Neutrophil (primary cell): ENCODE results near the gene MMADHC.

Experiments used
- H3K27ac ChIP-seq: fragments of 200-600 bp; sonication (generic); 2 replicates; pipeline ENCODE4 v1.5.1; 2016; ENCODE audit warnings: mild to moderate bottlenecking, moderate library complexity
- H3K27me3 ChIP-seq: fragments of 200-600 bp; sonication (generic); 2 replicates; pipeline ENCODE4 v1.6.0; 2016; ENCODE audit warnings: mild to moderate bottlenecking
- H3K36me3 ChIP-seq: fragments of 200-600 bp; sonication (generic); 2 replicates; pipeline ENCODE4 v1.5.1; 2017
- H3K4me1 ChIP-seq, 2 experiments: fragments of 200-600 bp in 1 of 2; sonication (generic) in 1 of 2; 1 replicate in 1 of 2; 2 replicates in 1 of 2; pipeline versions ENCODE4 v1.5.1 to v1.6.1; 2013 to 2016; ENCODE audit warnings: low read depth in 1 of 2, low read length in 1 of 2, mild to moderate bottlenecking in 1 of 2, moderate library complexity in 1 of 2; ENCODE audit not compliant: control insufficient read depth in 1 of 2, insufficient read depth in 1 of 2
- H3K4me3 ChIP-seq, 2 experiments: fragments of 200-600 bp in 1 of 2; sonication (generic) in 1 of 2; 1 replicate in 1 of 2; 2 replicates in 1 of 2; pipeline ENCODE4 v1.5.1; 2013 to 2016; ENCODE audit warnings: low read depth in 1 of 2, low read length in 1 of 2, mild to moderate bottlenecking in 1 of 2, moderate library complexity in 1 of 2
- H3K9me3 ChIP-seq: fragments of 200-600 bp; sonication (generic); 2 replicates; pipeline ENCODE4 v1.5.1; 2016
- CTCF ChIP-seq: fragments of 200-600 bp; sonication (generic); IDR thresholded peaks from 2 replicates; pipeline ENCODE4 v1.5.1; 2016; ENCODE audit warnings: antibody characterized with exemption

The MMADHC gene

GRCh38 chr2:149613704-149614103 is 26.1 kb upstream of the MMADHC start:
- Histone ChIP-seq H3K4me3 (no peak overlapping the region), H3K4me1 (no peaks in the 10 kb centered on the region), H3K27me3 (peaks cover 5% of the 10 kb centered on the region), H3K36me3 (no peaks in the 10 kb centered on the region), H3K27ac (no peak overlapping the region), H3K9me3 (no peaks in the 10 kb centered on the region)
- TF ChIP-seq CTCF: no peak

DNA sequence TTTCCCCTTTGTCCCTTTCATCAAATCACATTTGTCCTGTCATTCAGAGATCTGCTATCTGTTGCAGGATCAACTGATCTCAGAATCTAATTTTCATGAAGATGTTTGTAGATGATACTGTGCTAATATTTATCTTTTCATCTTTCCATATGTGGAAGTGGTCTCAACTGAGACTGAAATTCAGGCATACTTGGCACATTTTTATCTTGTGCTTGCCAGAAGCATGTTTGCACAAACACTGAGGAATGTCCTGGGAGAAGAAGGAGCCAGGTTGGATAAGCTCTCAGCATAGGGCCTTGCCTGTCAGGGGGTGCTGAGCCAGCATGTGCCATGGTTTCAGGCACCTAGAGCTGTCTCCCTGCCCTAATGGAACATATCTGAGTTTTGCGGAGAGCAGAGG is 24.5 kb upstream of the MMADHC start:
- no peak for TF ChIP-seq CTCF
- no peak overlapping the region for H3K4me3 ChIP-seq
- H3K27ac ChIP-seq: no peak overlapping the region
- H3K4me1 ChIP-seq: no peaks in the 10 kb centered on the region
- H3K9me3 ChIP-seq: no peaks in the 10 kb centered on the region
- H3K27me3 ChIP-seq: peaks cover 5% of the 10 kb centered on the region
- no peaks in the 10 kb centered on the region for H3K36me3 ChIP-seq

GRCh38 chr2:149611100-149611820 is 23.7 kb upstream of the MMADHC start:
- H3K4me3 ChIP-seq: no peak overlapping the region
- H3K27ac ChIP-seq: no peak overlapping the region
- no peaks in the 10 kb centered on the region for H3K36me3 ChIP-seq
- H3K27me3 ChIP-seq: peaks cover 5% of the 10 kb centered on the region
- no peak for TF ChIP-seq CTCF
- H3K4me1 ChIP-seq: no peaks in the 10 kb centered on the region
- H3K9me3 ChIP-seq: no peaks in the 10 kb centered on the region

GRCh38 chr2:149606251-149606811 is 18.8 kb upstream of the MMADHC start:
- Histone ChIP-seq H3K27me3 (peaks cover 27% of the 10 kb centered on the region), H3K4me3 (no peak overlapping the region), H3K9me3 (no peaks in the 10 kb centered on the region), H3K36me3 (no peaks in the 10 kb centered on the region), H3K27ac (no peak overlapping the region), H3K4me1 (no peaks in the 10 kb centered on the region)
- TF ChIP-seq CTCF: no peak

GRCh38 chr2:149603248-149603647 is 15.7 kb upstream of the MMADHC start:
- no peak for TF ChIP-seq CTCF
- Histone ChIP-seq H3K36me3 (no peaks in the 10 kb centered on the region), H3K9me3 (no peaks in the 10 kb centered on the region), H3K4me1 (no peaks in the 10 kb centered on the region), H3K27me3 (peaks cover 47% of the 10 kb centered on the region), H3K4me3 (no peak overlapping the region), H3K27ac (no peak overlapping the region)
